ENCODE measurements around the gene ZNF691.

DNA sequence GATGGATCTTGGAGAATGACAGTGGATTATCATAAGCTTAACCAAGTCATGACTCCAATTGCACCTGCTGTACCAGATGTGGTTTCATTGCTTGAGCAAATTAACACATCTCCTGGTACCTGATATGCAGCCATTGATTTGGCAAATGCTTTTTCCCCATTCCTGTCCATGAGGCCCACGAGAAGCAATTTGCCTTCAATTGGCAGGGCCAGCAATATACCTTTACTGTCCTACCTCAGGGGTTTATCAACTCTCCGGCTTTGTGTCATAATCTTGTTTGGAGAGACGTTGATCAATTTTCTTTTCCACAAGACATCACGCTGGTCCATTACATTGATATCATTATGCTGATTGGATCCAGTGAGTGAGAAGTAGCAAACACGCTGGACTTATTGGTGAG is 20.1 kb downstream of the ZNF691 start:
- TF ChIP-seq, protein P1, sequence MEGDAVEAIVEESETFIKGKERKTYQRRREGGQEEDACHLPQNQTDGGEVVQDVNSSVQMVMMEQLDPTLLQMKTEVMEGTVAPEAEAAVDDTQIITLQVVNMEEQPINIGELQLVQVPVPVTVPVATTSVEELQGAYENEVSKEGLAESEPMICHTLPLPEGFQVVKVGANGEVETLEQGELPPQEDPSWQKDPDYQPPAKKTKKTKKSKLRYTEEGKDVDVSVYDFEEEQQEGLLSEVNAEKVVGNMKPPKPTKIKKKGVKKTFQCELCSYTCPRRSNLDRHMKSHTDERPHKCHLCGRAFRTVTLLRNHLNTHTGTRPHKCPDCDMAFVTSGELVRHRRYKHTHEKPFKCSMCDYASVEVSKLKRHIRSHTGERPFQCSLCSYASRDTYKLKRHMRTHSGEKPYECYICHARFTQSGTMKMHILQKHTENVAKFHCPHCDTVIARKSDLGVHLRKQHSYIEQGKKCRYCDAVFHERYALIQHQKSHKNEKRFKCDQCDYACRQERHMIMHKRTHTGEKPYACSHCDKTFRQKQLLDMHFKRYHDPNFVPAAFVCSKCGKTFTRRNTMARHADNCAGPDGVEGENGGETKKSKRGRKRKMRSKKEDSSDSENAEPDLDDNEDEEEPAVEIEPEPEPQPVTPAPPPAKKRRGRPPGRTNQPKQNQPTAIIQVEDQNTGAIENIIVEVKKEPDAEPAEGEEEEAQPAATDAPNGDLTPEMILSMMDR (conservative IDR thresholded peaks at IDR 0.05 in 1 of 2, IDR thresholded peaks at IDR 0.05 in 1 of 2; ENCODE audit: extremely low read depth in 1 of 2, insufficient read depth in 1 of 2, low read depth in 1 of 2, low read length in 2 of 2), result no peak
- no peak for TF ChIP-seq EZH2 (IDR thresholded peaks at IDR 0.05; ENCODE audit: borderline replicate concordance, low read length)
